Measurements from ENCODE around the gene NEURL1.

NEURL1 gene

GRCh38 chr10:103545771-103546281 is 52.3 kb downstream of the NEURL1 start:
- DNase-seq (ENCODE audit: low spot score), result no peak

- no peak for DNase-seq (ENCODE audit: low spot score)
These were observed 52.9 kb downstream of the NEURL1 start for GRCh38 chr10:103546401-103546800.

- no peak for DNase-seq (ENCODE audit: low spot score)
These were observed 54.0 kb downstream of the NEURL1 start for GRCh38 chr10:103547391-103547946.

GRCh38 chr10:103548006-103548405 is 54.5 kb downstream of the NEURL1 start:
- no peak for DNase-seq (ENCODE audit: low spot score)

- DNase-seq (ENCODE audit: low spot score), result no peak
These were observed 55.3 kb downstream of the NEURL1 start for GRCh38 chr10:103548581-103549348.

- DNase-seq (ENCODE audit: low spot score), result no peak
These were observed 55.8 kb downstream of the NEURL1 start for GRCh38 chr10:103549349-103549685.

- no peak for DNase-seq (ENCODE audit: low spot score)
These were observed 56.7 kb downstream of the NEURL1 start for GRCh38 chr10:103550229-103550628.

- DNase-seq (ENCODE audit: low spot score), result no peak
These were observed 58.4 kb downstream of the NEURL1 start for GRCh38 chr10:103551619-103552602.

- DNase-seq (ENCODE audit: low spot score), result no peak
These were observed 59.6 kb downstream of the NEURL1 start for GRCh38 chr10:103552856-103553742.

- DNase-seq (ENCODE audit: low spot score), result no peak
These were observed 60.4 kb downstream of the NEURL1 start for GRCh38 chr10:103553743-103554487.

GRCh38 chr10:103554488-103555324 is 61.2 kb downstream of the NEURL1 start:
- peak; percentile 86 for DNase-seq (ENCODE audit: low spot score)

GRCh38 chr10:103555325-103555649 is 61.8 kb downstream of the NEURL1 start:
- DNase-seq (ENCODE audit: low spot score), result no peak

- no peak for DNase-seq (ENCODE audit: low spot score)
These were observed 62.2 kb downstream of the NEURL1 start for GRCh38 chr10:103555712-103556111.

GRCh38 chr10:103556383-103557007 is 63.0 kb downstream of the NEURL1 start:
- DNase-seq (ENCODE audit: low spot score), result no peak

- DNase-seq (ENCODE audit: low spot score), result no peak
These were observed 64.0 kb downstream of the NEURL1 start for GRCh38 chr10:103557455-103557854.

- no peak for DNase-seq (ENCODE audit: low spot score)
These were observed 65.4 kb downstream of the NEURL1 start for GRCh38 chr10:103558911-103559310.

GRCh38 chr10:103559776-103560175 is 66.3 kb downstream of the NEURL1 start:
- no peak for DNase-seq (ENCODE audit: low spot score)

GRCh38 chr10:103560886-103561285 is 67.4 kb downstream of the NEURL1 start:
- no peak for DNase-seq (ENCODE audit: low spot score)

- no peak for DNase-seq (ENCODE audit: low spot score)
These were observed 68.9 kb downstream of the NEURL1 start for GRCh38 chr10:103562383-103562782.
